Colonic mucosa (tissue), 4 donors: ENCODE measurements around the gene CBX8. TPM values are rescaled to one million over a fixed set of nuclear protein-coding genes. Genes with fewer than 3 reads are reported as not detected.
"Not testable (repeated sequence)": the region's sequence is repeated elsewhere in the genome, so short reads cannot be mapped to it uniquely, and the experiment has no call there.

Experiments
- DNase-seq: peaks from one replicate; pipeline ENCODE4 v3.0.0-alpha.2; 2020
- H3K27ac ChIP-seq: fragments of 200-600 bp; one replicate; pipeline ENCODE4 v1.8.0; 2021
- H3K27me3 ChIP-seq: fragments of 200-600 bp; one replicate; pipeline ENCODE4 v1.8.0; 2021
- H3K36me3 ChIP-seq: fragments of 200-600 bp; one replicate; pipeline ENCODE4 v1.8.0; 2021
- H3K4me1 ChIP-seq: fragments of 200-600 bp; one replicate; pipeline ENCODE4 v1.8.0; 2021; ENCODE audit warnings: mild to moderate bottlenecking
- H3K4me3 ChIP-seq: fragments of 200-600 bp; one replicate; pipeline ENCODE4 v1.8.0; 2021
- H3K9ac ChIP-seq, 2 donors: one replicate each; pipeline ENCODE4 v1.7.0; 2013; ENCODE audit warnings: control low read depth in 2 of 2, low read depth in 2 of 2, low read length in 2 of 2
- H3K9me3 ChIP-seq: fragments of 200-600 bp; one replicate; pipeline ENCODE4 v1.8.0; 2021
- CTCF ChIP-seq: fragments of 200-600 bp; IDR thresholded peaks from one replicate; pipeline ENCODE4 v1.8.0; 2022; ENCODE audit warnings: antibody characterized with exemption, mild to moderate bottlenecking
- intact Hi-C: fragments of 100-400 bp; cut with DNase I; formaldehyde crosslinking; loops from one replicate; pipeline ENCODE4 v1.14.1; 2022
- total RNA-seq, 2 donors: library from RNA; stranded (reverse); fragmentation: NEBNext Ultra II Directional in 1 of 2; extraction: Animal tissue kit (Norgen Biotek cat#: 25700) in 1 of 2; gene quantifications; one replicate each; pipeline ENCODE4 v1.2.1, GENCODE V29; 2021
- donor health status: healthy.
- donor health status: DM: no; HTN: no; CAD: no.
- donor health status: DM: no; HTN: no; CAD: no.

The CBX8 gene
- total RNA-seq, 2 donors from 2014 or later = 5.0 to 8.1 TPM

- TF ChIP-seq CTCF = no peak
- intact Hi-C loops = no loop called here
- Histone ChIP-seq H3K4me3 (no peak overlapping the region), H3K9me3 (no peaks in the 10 kb centered on the region), H3K4me1 (no peaks in the 10 kb centered on the region), H3K27ac (no peak overlapping the region), H3K36me3 (no peaks in the 10 kb centered on the region), H3K27me3 (no peaks in the 10 kb centered on the region), H3K9ac (no peak overlapping the region)
- no peak for DNase-seq
These were observed 38.6 kb downstream of the CBX8 start for GRCh38 chr17:79758271-79758670.

- H3K9me3 ChIP-seq = no peaks in the 10 kb centered on the region
- no peaks in the 10 kb centered on the region for H3K27me3 ChIP-seq
- H3K4me3 ChIP-seq = no peak overlapping the region
- intact Hi-C loops = no loop called here
- no peak overlapping the region for H3K27ac ChIP-seq
- H3K36me3 ChIP-seq = no peaks in the 10 kb centered on the region
- no peak for DNase-seq
- H3K9ac ChIP-seq = no peak overlapping the region
- H3K4me1 ChIP-seq = no peaks in the 10 kb centered on the region
- TF ChIP-seq CTCF = no peak
These were observed 39.6 kb downstream of the CBX8 start for GRCh38 chr17:79757140-79757745.

GRCh38 chr17:79755591-79755990 is 41.3 kb downstream of the CBX8 start:
- H3K36me3 ChIP-seq = no peaks in the 10 kb centered on the region
- no peak for DNase-seq
- intact Hi-C loops = no loop called here
- H3K9ac ChIP-seq = no peak overlapping the region
- no peaks in the 10 kb centered on the region for H3K4me1 ChIP-seq
- no peaks in the 10 kb centered on the region for H3K27me3 ChIP-seq
- no peak overlapping the region for H3K4me3 ChIP-seq
- no peak overlapping the region for H3K27ac ChIP-seq
- no peak for TF ChIP-seq CTCF
- H3K9me3 ChIP-seq = no peaks in the 10 kb centered on the region

GRCh38 chr17:79754903-79755302 is 42.0 kb downstream of the CBX8 start:
- H3K4me1 ChIP-seq, DNase-seq: not testable (repeated sequence)

GRCh38 chr17:79754370-79754769 is 42.5 kb downstream of the CBX8 start:
- intact Hi-C loops = no loop called here
- DNase-seq = no peak
- Histone ChIP-seq H3K27ac (no peak overlapping the region), H3K9me3 (no peaks in the 10 kb centered on the region), H3K4me1 (no peaks in the 10 kb centered on the region), H3K9ac (no peak overlapping the region), H3K27me3 (no peaks in the 10 kb centered on the region), H3K36me3 (no peaks in the 10 kb centered on the region), H3K4me3 (no peak overlapping the region)
- no peak for TF ChIP-seq CTCF

More at GRCh38 chr17:79754903-79755302, 42.0 kb downstream of the CBX8 start:
- H3K9me3 ChIP-seq, H3K4me3 ChIP-seq, H3K36me3 ChIP-seq, H3K27ac ChIP-seq, intact Hi-C loops, H3K27me3 ChIP-seq, H3K9ac ChIP-seq: not testable (repeated sequence)

GRCh38 chr17:79752175-79752574 is 44.7 kb downstream of the CBX8 start:
- Histone ChIP-seq H3K27ac (no peak overlapping the region), H3K9me3 (no peaks in the 10 kb centered on the region), H3K36me3 (no peaks in the 10 kb centered on the region), H3K27me3 (peaks cover 20% of the 10 kb centered on the region), H3K9ac (no peak overlapping the region), H3K4me3 (no peak overlapping the region), H3K4me1 (no peaks in the 10 kb centered on the region)
- no peak for DNase-seq
- TF ChIP-seq CTCF = no peak
- intact Hi-C loops = no loop called here
